Ovary (tissue), 9 donors: ENCODE measurements around the gene ASIC2. TPM values are rescaled to one million over a fixed set of nuclear protein-coding genes. Genes with fewer than 3 reads are reported as not detected.
"Not testable (repeated sequence)": the region's sequence is repeated elsewhere in the genome, so short reads cannot be mapped to it uniquely, and the experiment has no call there.

Source experiments
- DNase-seq, 5 donors: peaks; one replicate each; pipeline ENCODE4 v3.0.0-alpha.2; 2019 to 2020
- H3K27ac ChIP-seq, 2 donors: fragments of 200-600 bp; one replicate each; pipeline versions ENCODE4 v1.5.1 to v1.8.0; 2019 to 2022
- H3K27me3 ChIP-seq: fragments of 200-600 bp; one replicate; pipeline ENCODE4 v1.8.0; 2022
- H3K36me3 ChIP-seq: fragments of 200-600 bp; sonication (generic); one replicate; pipeline ENCODE4 v1.5.1; 2019
- H3K4me1 ChIP-seq: one replicate; pipeline ENCODE4 v1.8.1; 2013; ENCODE audit warnings: mild to moderate bottlenecking, moderate library complexity; ENCODE audit not compliant: insufficient read depth
- H3K4me3 ChIP-seq: fragments of 200-600 bp; sonication (generic); one replicate; pipeline ENCODE4 v1.5.1; 2017
- H3K9me3 ChIP-seq, 2 donors: fragments of 200-600 bp in 1 of 2; sonication (generic) in 1 of 2; one replicate each; pipeline versions ENCODE4 v1.5.1 to v1.8.1; 2013 to 2019; ENCODE audit warnings: mild to moderate bottlenecking in 1 of 2, moderate library complexity in 1 of 2
- EP300 ChIP-seq: sonication (generic); formaldehyde crosslinking; IDR thresholded peaks from one replicate; pipeline ENCODE4 v1.6.1; 2017; ENCODE audit warnings: antibody characterized with exemption
- POLR2A ChIP-seq: fragments of 450-650 bp; IDR thresholded peaks from one replicate; pipeline ENCODE4 v1.6.1; 2017; ENCODE audit warnings: antibody characterized with exemption, mild to moderate bottlenecking, moderate library complexity
- WGBS, 3 donors: extraction: QIAGEN DNeasy Blood & Tissue Kit in 1 of 3; methylation state at CpG; one replicate each; pipeline versions ENCODE4 v1.1.5 to v1.1.7; 2013 to 2017; 5-methylcytosine and 5-hydroxymethylcytosine counted together
- intact Hi-C, 4 donors: fragments of 100-400 bp; cut with DNase I; formaldehyde crosslinking; loops; one replicate each; pipeline versions ENCODE4 v1.11.0 to v1.15.1; 2022 to 2023
- polyA plus RNA-seq, 2 donors: library from polyadenylated mRNA; stranded (reverse); fragments of 200-250 nt in 1 of 2; fragments of 350-450 nt in 1 of 2; fragmentation: Illumina TruSeq in 1 of 2; extraction: RNeasy Lipid Tissue Mini Kit (QIAGEN cat#74804) in 1 of 2; gene quantifications; one replicate each; pipeline ENCODE4 v1.2.3, GENCODE V29; 2013 to 2014
- total RNA-seq, 7 donors: library from RNA; depleted of rRNA in 2 of 7; stranded (reverse); fragments of >200 nt in 2 of 7; fragmentation: NEBNext Ultra II Directional in 3 of 7; extraction: Animal tissue kit (Norgen Biotek cat#: 25700) in 3 of 7; gene quantifications; one replicate each; pipeline versions ENCODE4 v1.1.0 to v1.2.4, GENCODE V29; 2016 to 2023
- TF ChIP-seq, protein P1 (sequence below), 3 donors: fragments of 450-650 bp in 2 of 3; fragments of 200-600 bp in 1 of 3; IDR thresholded peaks; one replicate each; pipeline versions ENCODE4 v1.5.1 to v1.8.0; 2016 to 2022; ENCODE audit warnings: antibody characterized with exemption in 3 of 3, mild to moderate bottlenecking in 1 of 3
- donor health status: DM: no; HTN: no; CAD: no; lungs with moderate emphysema.
- donor health status: DM: no; HTN: no; CAD: no.
- donor health status: Bipolar disorder and iron deficiency.
- donor health status: DM: yes; HTN: yes; CAD: no.
- donor health status: DM: no; HTN: no; CAD: no.
- donor health status: DM: yes; HTN: yes; CAD: no.

Gene ASIC2
- total and polyA plus RNA-seq, 9 donors: 0.04 to 1.3 (median 0.24) TPM; not detected in 2

DNA sequence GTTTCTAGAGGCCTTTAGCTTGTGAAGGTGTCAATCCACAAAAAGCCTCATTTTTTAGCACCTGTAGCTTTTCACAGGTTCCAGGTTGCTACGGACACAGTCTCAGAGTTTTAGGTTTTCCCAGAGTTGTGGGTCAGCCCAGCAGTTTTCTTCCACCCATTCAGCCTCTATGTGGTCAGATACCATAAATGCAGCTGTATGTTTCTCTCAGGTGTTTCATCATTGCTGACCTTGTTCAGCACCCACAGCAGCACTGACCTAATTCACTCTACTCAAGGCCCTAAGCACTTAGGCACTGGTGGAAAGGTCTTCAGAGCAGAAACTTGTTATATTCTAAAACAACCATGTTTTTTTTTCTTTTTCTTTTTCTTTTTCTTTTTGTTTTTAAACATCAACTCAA is 316.5 kb downstream of the ASIC2 start:
- Histone ChIP-seq H3K4me3 (no peak overlapping the region), H3K27me3 (no peaks in the 10 kb centered on the region), H3K9me3 (peaks cover 0 to 5% of the 10 kb centered on the region in 2 donors), H3K4me1 (no peaks in the 10 kb centered on the region), H3K27ac (no peak overlapping the region), H3K36me3 (no peaks in the 10 kb centered on the region)
- no peak for DNase-seq
- intact Hi-C loops: no loop called here
- WGBS, 3 donors: 91 to 100% (median 95%) methylated on average over 1 of the region's 1 CpG
- no peak for TF ChIP-seq EP300
- TF ChIP-seq, protein P1, sequence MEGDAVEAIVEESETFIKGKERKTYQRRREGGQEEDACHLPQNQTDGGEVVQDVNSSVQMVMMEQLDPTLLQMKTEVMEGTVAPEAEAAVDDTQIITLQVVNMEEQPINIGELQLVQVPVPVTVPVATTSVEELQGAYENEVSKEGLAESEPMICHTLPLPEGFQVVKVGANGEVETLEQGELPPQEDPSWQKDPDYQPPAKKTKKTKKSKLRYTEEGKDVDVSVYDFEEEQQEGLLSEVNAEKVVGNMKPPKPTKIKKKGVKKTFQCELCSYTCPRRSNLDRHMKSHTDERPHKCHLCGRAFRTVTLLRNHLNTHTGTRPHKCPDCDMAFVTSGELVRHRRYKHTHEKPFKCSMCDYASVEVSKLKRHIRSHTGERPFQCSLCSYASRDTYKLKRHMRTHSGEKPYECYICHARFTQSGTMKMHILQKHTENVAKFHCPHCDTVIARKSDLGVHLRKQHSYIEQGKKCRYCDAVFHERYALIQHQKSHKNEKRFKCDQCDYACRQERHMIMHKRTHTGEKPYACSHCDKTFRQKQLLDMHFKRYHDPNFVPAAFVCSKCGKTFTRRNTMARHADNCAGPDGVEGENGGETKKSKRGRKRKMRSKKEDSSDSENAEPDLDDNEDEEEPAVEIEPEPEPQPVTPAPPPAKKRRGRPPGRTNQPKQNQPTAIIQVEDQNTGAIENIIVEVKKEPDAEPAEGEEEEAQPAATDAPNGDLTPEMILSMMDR (IDR thresholded peaks at IDR 0.05): no peak
- TF ChIP-seq POLR2A: no peak

DNA sequence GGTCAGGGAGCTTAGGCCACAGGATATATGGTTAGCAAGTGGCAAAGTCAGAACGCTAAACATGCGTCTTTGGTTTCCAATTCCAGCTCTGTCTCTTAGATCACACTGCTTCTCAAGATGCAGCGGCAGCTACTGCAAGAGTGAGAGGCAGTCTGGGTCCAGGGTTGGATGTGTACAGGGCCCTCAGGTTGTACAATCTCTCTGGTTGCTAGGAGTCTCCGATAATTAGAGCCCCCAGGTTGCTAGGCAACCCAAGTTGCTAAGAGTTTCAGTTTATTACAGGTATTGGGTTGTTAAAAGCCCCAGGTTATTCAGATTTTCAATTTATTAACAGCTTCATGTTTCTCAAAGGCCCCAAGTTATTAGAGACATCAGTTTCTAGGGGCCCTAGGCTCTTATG is 317.0 kb downstream of the ASIC2 start:
- no peaks in the 10 kb centered on the region for H3K4me1 ChIP-seq
- H3K36me3 ChIP-seq: no peaks in the 10 kb centered on the region
- H3K27ac ChIP-seq: no peak overlapping the region
- no peak for DNase-seq
- H3K4me3 ChIP-seq: no peak overlapping the region
- WGBS, 3 donors: 66 to 68% (median 66%) methylated on average over 4 of the region's 4 CpGs
- intact Hi-C loops: no loop called here
- no peak for TF ChIP-seq EP300
- no peak for TF ChIP-seq POLR2A
- TF ChIP-seq, protein P1 (IDR thresholded peaks at IDR 0.05): no peak
- H3K9me3 ChIP-seq: no peaks in the 10 kb centered on the region
- no peaks in the 10 kb centered on the region for H3K27me3 ChIP-seq

DNA sequence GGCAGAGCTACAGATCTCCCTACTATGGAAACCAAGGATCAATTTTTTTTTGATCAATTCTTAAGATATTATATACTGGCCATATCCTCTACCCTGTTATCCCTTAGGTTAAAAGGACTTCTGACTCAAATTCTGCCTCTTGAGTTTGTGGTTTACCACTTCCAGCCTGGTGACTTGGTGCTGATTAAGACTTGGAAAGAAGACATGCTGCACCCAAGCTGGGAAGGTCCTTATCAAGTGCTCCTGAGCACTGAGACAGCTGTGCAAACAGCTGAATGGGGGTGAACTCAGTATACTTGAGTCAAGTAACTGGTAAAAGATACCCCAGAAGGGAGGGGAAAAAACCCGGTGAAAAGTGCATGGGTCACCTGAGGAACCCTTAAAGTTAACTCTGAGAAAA is 321.9 kb downstream of the ASIC2 start:
- Histone ChIP-seq H3K4me1 (no peaks in the 10 kb centered on the region), H3K27me3 (no peaks in the 10 kb centered on the region), H3K27ac (no peak overlapping the region), H3K36me3 (no peaks in the 10 kb centered on the region), H3K4me3 (no peak overlapping the region), H3K9me3 (no peaks in the 10 kb centered on the region)
- TF ChIP-seq, protein P1 (IDR thresholded peaks at IDR 0.05): no peak
- TF ChIP-seq POLR2A (no peak), EP300 (no peak)
- intact Hi-C loops: no loop called here
- 76 to 92% (median 87%) methylated on average over 1 of the region's 1 CpG for WGBS, 3 donors
- DNase-seq: no peak

DNA sequence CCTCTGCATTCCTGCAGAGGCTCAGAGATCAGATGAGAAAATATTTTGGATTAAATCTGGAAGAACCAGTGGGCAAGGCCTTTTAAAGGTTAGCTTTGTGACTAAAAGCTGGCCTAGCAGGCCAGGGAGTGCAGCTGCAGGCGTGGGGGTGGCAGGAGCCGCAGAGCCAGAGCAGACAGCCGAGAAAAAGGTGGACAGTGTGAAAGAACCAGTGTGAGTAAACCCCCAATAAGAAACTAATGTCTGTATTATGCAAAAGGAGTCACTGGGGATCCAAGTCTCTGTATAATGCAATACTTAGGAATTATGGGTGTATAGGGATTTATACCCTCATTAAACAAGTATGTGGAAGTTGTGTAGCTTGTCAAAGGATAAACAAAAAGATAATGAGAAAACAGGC is 322.8 kb downstream of the ASIC2 start:
- TF ChIP-seq POLR2A: no peak
- TF ChIP-seq, protein P1 (IDR thresholded peaks at IDR 0.05): no peak
- no peak for TF ChIP-seq EP300

DNA sequence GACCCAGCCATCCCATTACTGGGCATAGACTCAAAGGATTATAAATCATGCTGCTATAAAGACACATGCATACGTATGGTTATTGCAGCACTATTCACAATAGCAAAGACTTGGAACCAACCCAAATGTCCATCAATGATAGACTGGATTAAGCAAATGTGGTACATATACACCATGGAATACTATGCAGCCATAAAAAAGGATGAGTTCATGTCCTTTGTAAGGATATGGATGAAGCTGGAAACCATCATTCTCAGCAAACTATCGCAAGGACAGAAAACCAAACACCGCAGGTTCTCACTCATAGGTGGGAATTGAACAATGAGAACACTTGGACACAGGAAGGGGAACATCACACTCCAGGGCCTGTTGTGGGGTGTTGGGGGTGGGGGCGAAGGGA is 323.9 kb downstream of the ASIC2 start:
- H3K27ac ChIP-seq, H3K9me3 ChIP-seq, intact Hi-C loops, H3K4me1 ChIP-seq, H3K36me3 ChIP-seq, DNase-seq, H3K4me3 ChIP-seq, H3K27me3 ChIP-seq: not testable (repeated sequence)
- WGBS, 3 donors: 83 to 88% (median 84%) methylated on average over 4 of the region's 4 CpGs

More for the DNA sequence above, 322.8 kb downstream of the ASIC2 start:
- intact Hi-C loops: no loop called here
- no peaks in the 10 kb centered on the region for H3K9me3 ChIP-seq
- DNase-seq: peak in 2 of 5 donors; percentile 22 to 60
- H3K4me3 ChIP-seq: no peak overlapping the region
- no peaks in the 10 kb centered on the region for H3K36me3 ChIP-seq
- no peak overlapping the region for H3K27ac ChIP-seq
- no peaks in the 10 kb centered on the region for H3K4me1 ChIP-seq
- WGBS, 3 donors: 2 to 13% (median 4%) methylated on average over 3 of the region's 3 CpGs
- H3K27me3 ChIP-seq: no peaks in the 10 kb centered on the region
